ENCODE results near the gene PPP1CB.
"Not testable (repeated sequence)": the region's sequence is repeated elsewhere in the genome, so short reads cannot be mapped to it uniquely, and the experiment has no call there.

PPP1CB gene
- total RNA-seq = 59.5 to 280 (median 209) reads per million in 17 experiments

DNA sequence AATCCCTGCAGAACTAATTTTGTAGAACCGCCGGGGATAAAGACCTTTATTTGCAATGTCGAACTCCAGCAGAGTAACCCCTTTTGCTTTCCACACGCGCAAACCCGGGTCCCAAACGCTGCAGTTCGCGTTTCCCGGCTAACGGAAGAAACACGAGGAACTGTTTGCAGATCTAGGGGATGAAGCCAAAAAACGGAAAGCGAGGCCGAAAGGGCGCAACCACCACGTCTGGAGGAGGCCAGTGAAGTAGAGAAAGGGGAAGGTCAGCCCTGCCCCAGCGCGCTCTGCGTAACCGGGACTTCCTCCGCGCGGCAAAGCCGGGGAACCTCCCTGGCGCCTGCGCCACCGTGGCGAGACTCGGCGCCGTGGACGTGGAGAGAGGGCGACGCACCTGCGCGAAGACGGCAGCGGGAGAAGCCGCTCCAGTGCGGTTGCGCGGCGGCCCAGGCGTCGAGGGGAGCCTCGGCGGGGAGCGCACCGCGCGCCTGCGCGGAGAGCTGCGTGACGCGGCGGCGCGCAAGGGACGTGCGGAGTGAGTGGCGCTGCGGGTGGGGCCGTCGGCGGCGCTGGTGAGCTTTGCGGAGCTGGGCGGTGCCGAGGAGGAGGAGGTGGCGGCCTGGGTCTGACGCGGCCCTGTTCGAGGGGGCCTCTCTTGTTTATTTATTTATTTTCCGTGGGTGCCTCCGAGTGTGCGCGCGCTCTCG is at the start of gene PPP1CB:
PPP1CB (plus strand) TSS at position 579 of the 704 bp plus-strand sequence. CDS start 295 bp downstream, outside the sequence.
- peak; percentile 98 to 99 (median 98) for DNase-seq

GRCh38 chr2:28702415-28702861 is 49.2 kb upstream of the PPP1CB start:
- no peak for DNase-seq

DNA sequence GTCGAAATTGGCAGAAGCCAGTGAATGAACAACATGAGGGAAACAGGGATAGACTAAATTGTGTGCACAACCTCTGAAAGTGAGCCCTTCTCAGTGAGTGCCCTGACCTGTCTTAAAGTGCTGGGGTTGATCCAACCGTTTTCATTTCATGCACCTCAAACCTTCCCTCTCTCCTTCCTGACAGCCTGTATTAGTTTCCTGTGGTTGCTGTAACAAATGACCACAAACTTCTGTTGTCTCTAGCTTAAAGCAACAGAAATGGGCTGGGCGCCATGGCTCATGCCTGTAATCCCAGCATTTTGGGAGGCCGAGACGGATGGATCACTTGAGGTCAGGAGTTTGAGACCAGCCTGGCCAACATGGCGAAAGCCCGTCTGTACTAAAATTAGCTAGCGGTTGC is 48.8 kb upstream of the PPP1CB start:
- DNase-seq = no peak

- DNase-seq = no peak
Measured at GRCh38 chr2:28704621-28705020, 47.0 kb upstream of the PPP1CB start.

DNA sequence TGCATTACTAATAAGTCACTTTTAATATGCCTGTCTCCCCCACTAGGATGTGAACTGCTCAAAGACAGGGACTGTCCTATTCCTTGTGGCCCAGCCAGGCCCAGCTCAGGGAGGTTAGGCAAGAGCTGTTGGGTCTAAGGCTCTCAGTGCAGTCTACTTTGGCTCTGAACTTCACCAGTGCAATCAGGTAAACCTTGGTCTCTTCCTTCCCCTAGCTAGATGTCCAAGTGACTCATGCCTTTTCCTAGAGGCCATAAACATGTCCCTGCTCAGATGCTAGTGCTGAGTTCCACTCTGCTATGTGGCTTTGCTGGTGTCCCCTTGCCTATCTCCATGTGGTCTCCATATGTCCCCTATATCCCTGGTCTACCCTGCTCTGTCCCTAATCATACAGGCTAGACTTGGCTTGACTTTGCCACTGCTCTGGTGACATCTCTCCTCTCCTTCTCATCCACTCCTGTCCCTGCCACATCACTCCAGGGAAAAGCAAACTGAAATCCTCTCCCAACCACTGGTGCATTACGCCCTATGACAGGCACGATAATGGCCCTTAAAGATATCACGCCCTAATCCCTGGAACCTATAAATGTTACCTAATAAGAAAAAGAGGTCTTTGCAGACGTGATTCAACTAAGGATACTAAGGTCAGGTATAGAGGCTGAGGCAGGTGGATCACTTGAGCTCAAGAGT is 45.7 kb upstream of the PPP1CB start:
- no peak for DNase-seq

DNA sequence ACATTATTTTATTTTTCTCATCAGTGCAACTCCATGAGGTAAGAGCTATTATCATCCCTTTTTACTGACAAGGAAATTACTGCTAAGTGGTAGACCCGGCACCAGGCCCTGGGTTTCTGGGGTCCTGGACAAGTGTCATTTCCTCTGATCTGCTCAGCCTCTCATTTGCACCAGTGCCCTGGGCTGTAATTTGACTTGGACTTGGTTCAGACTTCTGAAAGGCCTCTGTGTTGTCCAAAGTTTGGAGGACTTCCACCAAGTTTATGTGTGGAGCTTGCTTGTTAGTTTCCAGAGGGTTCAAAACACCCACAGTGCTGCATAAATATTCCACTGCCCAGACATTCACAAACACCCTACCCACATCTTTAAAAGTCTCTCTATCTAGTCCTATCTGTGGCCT is 44.0 kb upstream of the PPP1CB start:
- DNase-seq = no peak

GRCh38 chr2:28709101-28709500 is 42.5 kb upstream of the PPP1CB start:
- no peak for DNase-seq

DNA sequence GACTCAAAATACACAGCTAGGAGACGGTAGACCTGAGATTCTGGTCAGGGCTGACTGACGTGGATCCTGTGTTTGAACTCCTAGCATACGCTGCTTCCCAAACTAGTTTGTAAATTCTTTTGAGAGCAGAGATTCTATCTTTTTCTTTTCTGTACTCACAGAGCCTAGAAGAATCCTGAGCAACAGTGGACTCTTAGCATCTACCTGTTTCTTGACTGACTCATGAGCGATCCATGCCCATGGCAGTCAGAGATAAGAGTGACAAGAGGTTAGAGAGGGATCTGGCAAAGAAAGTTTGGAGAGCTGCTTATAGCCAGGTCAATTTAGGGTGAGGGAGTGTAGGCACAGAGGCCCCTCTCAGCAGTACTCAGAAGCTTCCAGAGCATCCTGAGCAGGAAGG is 41.1 kb upstream of the PPP1CB start:
- no peak for DNase-seq

DNA sequence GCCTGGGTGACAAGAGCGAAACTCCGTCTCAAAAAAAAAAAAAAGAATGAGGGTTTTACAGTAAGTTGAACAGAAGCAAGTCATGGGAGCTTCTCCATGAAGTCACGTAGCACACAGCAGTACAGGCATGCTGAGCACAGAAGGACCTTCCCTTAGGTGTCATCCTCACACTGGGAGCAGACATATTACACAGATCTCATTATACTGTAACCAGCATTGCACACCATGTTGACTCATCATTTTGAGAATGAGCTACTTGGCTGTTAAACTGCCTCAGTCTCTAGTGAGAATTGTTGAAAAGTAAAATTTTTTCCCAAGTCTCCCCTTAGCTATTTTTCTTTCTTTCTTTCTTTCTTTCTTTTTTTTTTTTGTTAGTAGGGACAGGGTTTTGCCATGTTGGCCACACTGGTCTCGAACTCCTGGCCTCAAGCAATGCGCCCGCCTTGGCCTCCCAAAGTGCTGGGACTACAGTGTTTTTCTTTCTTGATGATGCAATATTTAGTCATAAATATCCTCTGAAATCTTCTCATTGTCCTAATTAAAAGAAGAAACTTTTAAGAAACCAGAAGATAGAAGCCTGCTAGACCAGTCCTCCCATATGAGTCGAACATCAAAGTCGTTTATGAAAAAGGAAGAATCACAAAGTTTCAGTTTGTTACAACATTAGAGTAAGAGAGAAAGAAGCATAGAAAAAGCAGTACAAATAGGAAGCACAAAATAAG is 37.9 kb upstream of the PPP1CB start:
- DNase-seq = peak; percentile 37 to 74 (median 58)

DNA sequence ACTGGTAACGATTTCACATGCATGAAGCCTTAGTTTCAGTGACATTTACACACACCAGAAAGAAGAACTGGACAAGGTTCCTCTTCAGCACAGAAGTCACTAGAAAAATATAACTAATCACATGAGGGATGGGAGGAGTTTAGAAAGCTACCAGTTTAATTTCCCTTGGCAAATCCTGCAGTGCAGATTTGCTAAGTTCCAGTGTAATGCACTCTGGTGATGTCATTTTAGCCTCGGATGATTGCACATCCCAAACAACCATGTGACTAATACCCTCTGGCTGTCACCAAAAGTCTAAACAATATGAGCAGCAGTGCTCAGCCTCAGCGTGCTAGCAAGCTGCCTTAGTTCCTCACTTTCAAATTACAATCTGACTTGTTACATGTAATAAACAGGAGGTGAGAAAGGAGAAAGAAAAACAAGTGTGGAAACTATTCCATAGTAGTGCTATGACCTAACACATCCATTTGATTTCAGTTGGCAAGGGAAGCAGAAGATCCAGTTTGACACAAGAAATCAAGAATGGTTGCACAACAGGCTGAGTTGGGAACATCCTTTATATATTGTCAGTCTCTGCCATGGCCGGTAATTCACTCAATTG is 35.3 kb upstream of the PPP1CB start:
- peak; percentile 88 to 99 (median 96) for DNase-seq

DNA sequence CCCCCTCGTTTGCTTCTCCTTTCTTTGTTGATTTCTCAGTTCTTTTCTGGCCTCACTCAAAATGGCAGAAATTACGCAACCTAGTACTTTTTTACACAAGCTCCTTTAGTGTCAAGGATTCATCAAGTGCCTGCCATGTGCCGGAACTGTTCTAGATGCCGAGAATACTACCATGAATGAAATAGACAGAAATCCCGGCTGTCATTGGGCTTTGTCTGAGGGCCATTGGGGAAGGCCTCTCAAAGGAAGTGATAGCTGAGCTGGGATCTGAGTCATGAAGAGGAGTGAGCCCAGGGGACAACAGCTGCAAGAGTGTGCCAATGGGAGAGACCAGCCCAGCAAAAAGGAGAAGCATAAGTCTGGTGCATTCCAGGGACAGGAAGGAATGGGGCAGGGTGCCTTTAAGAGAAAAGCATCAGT is 34.3 kb upstream of the PPP1CB start:
- peak; percentile 90 to 97 (median 94) for DNase-seq

GRCh38 chr2:28720345-28720744 is 31.3 kb upstream of the PPP1CB start:
- no peak for DNase-seq

GRCh38 chr2:28721601-28722191 is 29.9 kb upstream of the PPP1CB start:
- DNase-seq = peak in 2 of 4 experiments; percentile 20 to 22

GRCh38 chr2:28725021-28725711 is 26.5 kb upstream of the PPP1CB start:
- DNase-seq = no peak

DNA sequence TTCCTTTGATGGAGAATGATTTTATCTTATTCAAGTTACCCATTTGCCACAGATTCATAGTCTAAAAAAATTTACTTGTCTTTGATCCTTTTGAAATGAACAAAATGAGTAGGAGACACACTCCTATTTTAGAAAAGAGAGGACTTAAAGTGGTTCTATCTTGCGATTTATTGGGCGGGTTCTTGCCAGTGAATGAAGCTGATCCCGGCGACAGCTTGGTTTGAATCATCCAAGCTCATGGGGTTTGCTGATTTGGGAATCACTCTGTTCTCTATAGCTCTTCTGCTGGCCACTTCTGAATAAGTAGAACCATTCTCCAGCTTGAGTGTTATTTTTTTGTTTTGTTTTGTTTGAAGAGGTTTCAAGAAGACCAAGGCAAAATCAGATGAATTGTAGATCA is 25.5 kb upstream of the PPP1CB start:
- no peak for DNase-seq

GRCh38 chr2:28729698-28730097 is 21.9 kb upstream of the PPP1CB start:
- DNase-seq = peak in 1 of 4 experiments; percentile 24

DNA sequence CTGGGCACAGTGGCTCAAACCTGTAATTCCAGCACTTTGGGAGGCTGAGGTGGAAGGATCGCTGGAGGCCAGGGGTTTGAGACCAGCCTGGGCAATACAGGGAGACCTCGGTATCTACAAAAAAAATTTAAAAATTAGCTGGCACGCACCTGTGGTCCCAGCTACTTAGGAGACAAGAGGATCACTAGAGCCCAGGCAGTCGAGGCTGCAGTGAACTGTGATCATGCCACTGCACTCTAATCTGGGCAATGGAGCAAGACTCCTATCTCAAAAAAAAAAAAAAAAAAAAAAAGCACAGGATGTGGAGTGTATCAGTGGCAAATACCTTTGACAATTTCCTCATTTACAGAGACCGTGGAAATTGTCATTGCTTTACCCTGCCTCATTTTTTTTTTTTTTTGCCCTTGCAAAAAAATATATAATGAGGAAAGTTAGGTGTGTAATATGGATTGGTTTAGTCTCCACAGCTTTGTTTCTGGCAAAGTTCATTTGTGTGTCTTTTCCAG is 20.9 kb upstream of the PPP1CB start:
- DNase-seq = no peak

GRCh38 chr2:28735511-28735910 is 16.1 kb upstream of the PPP1CB start:
- no peak for DNase-seq

- DNase-seq = no peak
Measured at GRCh38 chr2:28736034-28736433, 15.6 kb upstream of the PPP1CB start.

- no peak for DNase-seq
Measured at GRCh38 chr2:28737655-28738054, 14.0 kb upstream of the PPP1CB start.

GRCh38 chr2:28742619-28743018 is 9.0 kb upstream of the PPP1CB start:
- not testable (repeated sequence) for DNase-seq

DNA sequence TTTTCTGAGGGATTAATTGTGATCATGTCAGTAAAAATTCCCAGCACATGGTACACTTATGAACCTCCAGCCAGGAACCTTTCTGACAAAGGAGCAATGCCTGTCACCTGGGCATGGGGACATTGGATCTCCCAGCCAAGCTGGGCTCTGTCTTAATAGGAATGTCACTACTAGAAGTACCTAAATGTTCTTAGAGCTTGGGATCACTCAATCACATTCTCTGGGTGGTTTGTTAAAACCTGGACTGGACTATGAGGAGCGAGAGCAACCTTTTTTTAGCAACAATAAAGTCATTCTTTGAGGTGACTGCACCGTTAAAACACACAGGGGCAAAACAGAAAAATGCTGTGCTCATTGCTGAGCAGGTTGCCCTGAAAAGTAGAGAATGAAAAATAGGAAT is 6.4 kb upstream of the PPP1CB start:
- DNase-seq = no peak
